ENCODE results near the gene THSD4. TPM values are rescaled to one million over a fixed set of nuclear protein-coding genes. Genes with fewer than 3 reads are reported as not detected.

THSD4 gene
- polyA plus RNA-seq, 2 of the 4 experiments (the other 2 are of a cell fraction), result 15.8 to 40.7 TPM

DNA sequence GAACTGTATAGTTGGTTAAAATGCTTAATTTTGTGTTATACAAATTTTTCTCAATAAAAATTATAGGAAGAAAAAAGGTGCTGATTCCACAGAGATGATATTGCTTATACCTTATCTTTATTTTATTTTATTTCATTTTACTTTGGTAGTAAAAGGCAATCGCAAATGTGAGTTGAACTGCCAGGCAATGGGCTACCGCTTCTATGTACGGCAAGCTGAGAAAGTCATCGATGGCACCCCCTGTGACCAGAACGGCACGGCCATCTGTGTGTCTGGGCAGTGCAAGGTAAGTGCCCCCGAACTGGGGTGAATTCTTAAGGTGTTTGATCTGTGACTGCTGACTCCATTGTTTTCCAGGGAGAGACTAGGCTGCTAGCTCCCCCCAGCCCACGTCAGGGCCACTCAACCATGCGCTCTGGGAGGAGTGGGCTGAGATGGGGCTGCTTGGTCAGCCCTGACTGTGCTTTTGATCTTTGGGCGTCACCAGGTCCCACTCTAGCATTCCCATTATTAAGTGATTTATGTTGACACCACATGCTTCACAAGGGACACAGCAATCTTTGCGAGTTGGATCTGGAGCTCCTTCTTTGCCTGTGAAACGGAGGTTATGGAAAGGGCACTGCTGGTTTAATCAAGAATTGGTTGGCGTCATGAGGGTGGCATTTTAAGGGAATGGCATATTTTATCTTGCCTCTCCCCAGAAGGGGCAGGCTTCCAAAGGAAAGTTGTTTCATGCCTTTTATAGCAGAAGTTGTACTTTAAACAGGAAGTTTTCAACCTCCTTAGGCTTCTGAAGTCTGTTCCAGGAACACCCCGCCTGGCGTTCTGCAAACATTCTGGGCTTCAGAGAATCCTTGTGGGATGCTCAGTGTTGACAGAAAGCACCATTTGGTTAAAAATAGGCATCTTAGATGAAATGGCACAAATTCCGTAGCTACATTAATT lies 296.5 kb downstream of the THSD4 start (continued):
- peak; percentile 25; the same call in 1 of the 3 replicates for TF ChIP-seq SMC3 (IDR thresholded peaks at IDR 0.05)
- TF ChIP-seq KDM5A (IDR thresholded peaks at IDR 0.05), result no peak
- TF ChIP-seq MAFK (IDR thresholded peaks at IDR 0.05; ENCODE audit: partially characterized antibody), result peak; percentile 70
- TF ChIP-seq BHLHE40 (IDR thresholded peaks at IDR 0.05; ENCODE audit: low read depth, low read length), result no peak
- peak; percentile 80 for TF ChIP-seq ZSCAN20 (CRISPR knock-in tag; IDR thresholded peaks at IDR 0.05)
- TF ChIP-seq FOXS1 (CRISPR knock-in tag; IDR thresholded peaks at IDR 0.05), result no peak; the same call in 1 of the 2 replicates
- TF ChIP-seq, protein P1, sequence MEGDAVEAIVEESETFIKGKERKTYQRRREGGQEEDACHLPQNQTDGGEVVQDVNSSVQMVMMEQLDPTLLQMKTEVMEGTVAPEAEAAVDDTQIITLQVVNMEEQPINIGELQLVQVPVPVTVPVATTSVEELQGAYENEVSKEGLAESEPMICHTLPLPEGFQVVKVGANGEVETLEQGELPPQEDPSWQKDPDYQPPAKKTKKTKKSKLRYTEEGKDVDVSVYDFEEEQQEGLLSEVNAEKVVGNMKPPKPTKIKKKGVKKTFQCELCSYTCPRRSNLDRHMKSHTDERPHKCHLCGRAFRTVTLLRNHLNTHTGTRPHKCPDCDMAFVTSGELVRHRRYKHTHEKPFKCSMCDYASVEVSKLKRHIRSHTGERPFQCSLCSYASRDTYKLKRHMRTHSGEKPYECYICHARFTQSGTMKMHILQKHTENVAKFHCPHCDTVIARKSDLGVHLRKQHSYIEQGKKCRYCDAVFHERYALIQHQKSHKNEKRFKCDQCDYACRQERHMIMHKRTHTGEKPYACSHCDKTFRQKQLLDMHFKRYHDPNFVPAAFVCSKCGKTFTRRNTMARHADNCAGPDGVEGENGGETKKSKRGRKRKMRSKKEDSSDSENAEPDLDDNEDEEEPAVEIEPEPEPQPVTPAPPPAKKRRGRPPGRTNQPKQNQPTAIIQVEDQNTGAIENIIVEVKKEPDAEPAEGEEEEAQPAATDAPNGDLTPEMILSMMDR (IDR thresholded peaks at IDR 0.05), result peak; percentile 37; the same call in 1 of the 3 replicates
- no peak for TF ChIP-seq TFCP2L1 (CRISPR knock-in tag; IDR thresholded peaks at IDR 0.05)
- TF ChIP-seq, protein P2, sequence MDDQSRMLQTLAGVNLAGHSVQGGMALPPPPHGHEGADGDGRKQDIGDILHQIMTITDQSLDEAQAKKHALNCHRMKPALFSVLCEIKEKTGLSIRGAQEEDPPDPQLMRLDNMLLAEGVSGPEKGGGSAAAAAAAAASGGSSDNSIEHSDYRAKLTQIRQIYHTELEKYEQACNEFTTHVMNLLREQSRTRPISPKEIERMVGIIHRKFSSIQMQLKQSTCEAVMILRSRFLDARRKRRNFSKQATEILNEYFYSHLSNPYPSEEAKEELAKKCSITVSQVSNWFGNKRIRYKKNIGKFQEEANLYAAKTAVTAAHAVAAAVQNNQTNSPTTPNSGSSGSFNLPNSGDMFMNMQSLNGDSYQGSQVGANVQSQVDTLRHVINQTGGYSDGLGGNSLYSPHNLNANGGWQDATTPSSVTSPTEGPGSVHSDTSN (IDR thresholded peaks at IDR 0.05), result no peak; the same call in 1 of the 2 replicates
- TF ChIP-seq, protein P3, sequence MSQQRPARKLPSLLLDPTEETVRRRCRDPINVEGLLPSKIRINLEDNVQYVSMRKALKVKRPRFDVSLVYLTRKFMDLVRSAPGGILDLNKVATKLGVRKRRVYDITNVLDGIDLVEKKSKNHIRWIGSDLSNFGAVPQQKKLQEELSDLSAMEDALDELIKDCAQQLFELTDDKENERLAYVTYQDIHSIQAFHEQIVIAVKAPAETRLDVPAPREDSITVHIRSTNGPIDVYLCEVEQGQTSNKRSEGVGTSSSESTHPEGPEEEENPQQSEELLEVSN (IDR thresholded peaks at IDR 0.05; ENCODE audit: borderline replicate concordance, low read depth), result 0 out of 2 replicates have a peak, but pooled peaks have one; percentile 36
- no peak for TF ChIP-seq HDAC2 (IDR thresholded peaks at IDR 0.05)
- no peak for TF ChIP-seq ESRRA (IDR thresholded peaks at IDR 0.05; ENCODE audit: borderline replicate concordance, low read length)
- TF ChIP-seq NR3C1 (IDR thresholded peaks at IDR 0.05), result no peak
- no peak for TF ChIP-seq FOSL2 (IDR thresholded peaks at IDR 0.05)
- peak; percentile 53 for TF ChIP-seq FOSL2 (CRISPR knock-in tag; IDR thresholded peaks at IDR 0.05)
- peak; percentile 80 for TF ChIP-seq HEYL (CRISPR knock-in tag; IDR thresholded peaks at IDR 0.05)
- no peak for TF ChIP-seq CHD2 (IDR thresholded peaks at IDR 0.05; ENCODE audit: low read length, partially characterized antibody)
- TF ChIP-seq EP300 (IDR thresholded peaks at IDR 0.05), result peak; percentile 93 to 97
- TF ChIP-seq POLR2A (IDR thresholded peaks at IDR 0.05; ENCODE audit: low read length), result no peak
- TF ChIP-seq, protein P4, sequence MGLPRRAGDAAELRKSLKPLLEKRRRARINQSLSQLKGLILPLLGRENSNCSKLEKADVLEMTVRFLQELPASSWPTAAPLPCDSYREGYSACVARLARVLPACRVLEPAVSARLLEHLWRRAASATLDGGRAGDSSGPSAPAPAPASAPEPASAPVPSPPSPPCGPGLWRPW (IDR thresholded peaks at IDR 0.05), result no peak
- TF ChIP-seq, protein P5, sequence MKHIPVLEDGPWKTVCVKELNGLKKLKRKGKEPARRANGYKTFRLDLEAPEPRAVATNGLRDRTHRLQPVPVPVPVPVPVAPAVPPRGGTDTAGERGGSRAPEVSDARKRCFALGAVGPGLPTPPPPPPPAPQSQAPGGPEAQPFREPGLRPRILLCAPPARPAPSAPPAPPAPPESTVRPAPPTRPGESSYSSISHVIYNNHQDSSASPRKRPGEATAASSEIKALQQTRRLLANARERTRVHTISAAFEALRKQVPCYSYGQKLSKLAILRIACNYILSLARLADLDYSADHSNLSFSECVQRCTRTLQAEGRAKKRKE (CRISPR knock-in tag; IDR thresholded peaks at IDR 0.05; ENCODE audit: low read depth), result no peak
- no peak for TF ChIP-seq CHD4 (IDR thresholded peaks at IDR 0.05; ENCODE audit: borderline replicate concordance)
- TF ChIP-seq JUNB (IDR thresholded peaks at IDR 0.05), result peak; percentile 67
- TF ChIP-seq EHF (CRISPR knock-in tag; IDR thresholded peaks at IDR 0.05), result peak; percentile 46; the same call in 1 of the 2 replicates
- TF ChIP-seq CBX8 (IDR thresholded peaks at IDR 0.05), result no peak
- TF ChIP-seq GATA3 (IDR thresholded peaks at IDR 0.05; ENCODE audit: borderline replicate concordance), result peak; percentile 89
- no peak for TF ChIP-seq PHF8 (IDR thresholded peaks at IDR 0.05; ENCODE audit: borderline replicate concordance, low read depth)
- TF ChIP-seq CBX2 (IDR thresholded peaks at IDR 0.05; ENCODE audit: borderline replicate concordance, low read depth), result no peak
- TF ChIP-seq, protein P6, sequence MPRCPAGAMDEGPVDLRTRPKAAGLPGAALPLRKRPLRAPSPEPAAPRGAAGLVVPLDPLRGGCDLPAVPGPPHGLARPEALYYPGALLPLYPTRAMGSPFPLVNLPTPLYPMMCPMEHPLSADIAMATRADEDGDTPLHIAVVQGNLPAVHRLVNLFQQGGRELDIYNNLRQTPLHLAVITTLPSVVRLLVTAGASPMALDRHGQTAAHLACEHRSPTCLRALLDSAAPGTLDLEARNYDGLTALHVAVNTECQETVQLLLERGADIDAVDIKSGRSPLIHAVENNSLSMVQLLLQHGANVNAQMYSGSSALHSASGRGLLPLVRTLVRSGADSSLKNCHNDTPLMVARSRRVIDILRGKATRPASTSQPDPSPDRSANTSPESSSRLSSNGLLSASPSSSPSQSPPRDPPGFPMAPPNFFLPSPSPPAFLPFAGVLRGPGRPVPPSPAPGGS (IDR thresholded peaks at IDR 0.05), result 0 out of 3 replicates have a peak, but pooled peaks have one; percentile 75
- TF ChIP-seq ZFP36 (IDR thresholded peaks at IDR 0.05; ENCODE audit: borderline replicate concordance, partially characterized antibody), result peak; percentile 39
- peak; percentile 89; the same call in 1 of the 2 replicates for TF ChIP-seq HOXB13 (CRISPR knock-in tag; IDR thresholded peaks at IDR 0.05; ENCODE audit: low read depth)
- no peak for TF ChIP-seq RCOR1 (IDR thresholded peaks at IDR 0.05; ENCODE audit: low read depth, low read length)
- TF ChIP-seq EHMT2 (IDR thresholded peaks at IDR 0.05; ENCODE audit: low read depth), result no peak
- peak in 1 of 2 experiments; percentile 38; a peak in 2 of 5 replicates for TF ChIP-seq RAD21 (conservative IDR thresholded peaks at IDR 0.05 in 1 of 2, IDR thresholded peaks at IDR 0.05 in 1 of 2)
- TF ChIP-seq NFE2L2 (conservative IDR thresholded peaks at IDR 0.05; ENCODE audit: low read length), result no peak
- no peak for TF ChIP-seq KDM1A (IDR thresholded peaks at IDR 0.05; ENCODE audit: low read depth)
- peak; percentile 82 for TF ChIP-seq HOXB5 (CRISPR knock-in tag; IDR thresholded peaks at IDR 0.05)

Measured in A549 (cell line).